ES-I3 (cell line): ENCODE data around the gene DYNLRB2.

Source experiments
- H3K36me3 ChIP-seq: 2 replicates; pipeline ENCODE4 v1.6.1; 2013; ENCODE audit warnings: mild to moderate bottlenecking, low read length, control low read depth, moderate library complexity; ENCODE audit not compliant: insufficient read depth
- H3K4me1 ChIP-seq: 2 replicates; pipeline ENCODE4 v1.6.1; 2013; ENCODE audit warnings: mild to moderate bottlenecking, control low read depth, low read length; ENCODE audit not compliant: insufficient read depth
- H3K9ac ChIP-seq: 2 replicates; pipeline ENCODE4 v1.6.1; 2013; ENCODE audit warnings: low read depth, mild to moderate bottlenecking, low read length, moderate library complexity
- H3K9me3 ChIP-seq: 2 replicates; pipeline ENCODE4 v1.6.1; 2013; ENCODE audit warnings: mild to moderate bottlenecking, low read length, moderate library complexity; ENCODE audit not compliant: control insufficient read depth, insufficient read depth

The DYNLRB2 gene

DNA sequence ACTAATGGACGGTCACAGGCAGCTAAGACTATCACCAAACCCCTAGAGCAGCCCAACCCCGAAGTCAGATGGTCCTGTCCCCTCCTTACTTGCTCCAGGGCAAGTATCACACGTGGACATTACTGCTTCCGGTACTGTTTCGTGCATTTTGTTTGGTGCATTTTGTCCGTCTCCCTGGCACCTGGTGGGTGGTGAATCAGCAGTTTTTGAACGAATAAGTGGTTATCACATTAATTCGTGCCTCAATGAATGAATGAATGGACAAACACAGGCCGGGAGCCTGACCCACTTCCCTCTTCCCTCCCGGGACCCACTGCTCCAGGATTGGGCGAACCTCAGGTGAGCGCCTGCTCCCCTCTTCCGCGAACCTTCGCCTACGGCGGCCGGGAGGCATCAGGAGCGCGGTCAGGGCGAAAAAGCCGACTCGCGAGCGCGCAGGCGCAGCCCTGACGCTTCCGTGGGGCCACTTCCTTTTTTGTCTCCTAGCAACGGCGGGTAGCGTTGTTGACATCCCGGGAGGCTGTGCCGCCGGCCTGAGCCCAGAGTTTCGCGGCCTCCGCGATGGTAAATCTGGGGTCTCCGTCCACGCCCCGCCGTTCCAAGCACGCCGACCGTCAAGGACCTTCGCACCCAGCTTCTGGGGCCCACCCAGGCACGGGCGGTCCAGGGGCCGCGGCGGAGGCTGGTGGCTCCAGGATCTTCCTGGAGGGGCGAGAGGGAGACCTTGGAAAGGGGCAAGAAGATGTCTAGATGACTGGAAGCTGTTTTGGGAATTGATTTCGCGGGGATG, at the start of gene DYNLRB2:
Gene DYNLRB2 (plus strand): TSS at position 478 of the 790 bp plus-strand sequence. CDS start 84 bp downstream, at position 562.
- peak within 1 kb of the TSS; percentile 97 for H3K9ac ChIP-seq
- no peaks in the 10 kb centered on the region for H3K9me3 ChIP-seq
- H3K36me3 ChIP-seq, result no peaks in the 10 kb centered on the region
- H3K4me1 ChIP-seq, result no peaks in the 10 kb centered on the region

GRCh38 chr16:80500116-80500859, 40.5 kb upstream of the DYNLRB2 start:
- no peaks in the 10 kb centered on the region for H3K9me3 ChIP-seq
- H3K9ac ChIP-seq, result no peak overlapping the region
- peaks cover 7% of the 10 kb centered on the region; the same call in 1 of the 2 replicates for H3K4me1 ChIP-seq
- H3K36me3 ChIP-seq, result no peaks in the 10 kb centered on the region

DNA sequence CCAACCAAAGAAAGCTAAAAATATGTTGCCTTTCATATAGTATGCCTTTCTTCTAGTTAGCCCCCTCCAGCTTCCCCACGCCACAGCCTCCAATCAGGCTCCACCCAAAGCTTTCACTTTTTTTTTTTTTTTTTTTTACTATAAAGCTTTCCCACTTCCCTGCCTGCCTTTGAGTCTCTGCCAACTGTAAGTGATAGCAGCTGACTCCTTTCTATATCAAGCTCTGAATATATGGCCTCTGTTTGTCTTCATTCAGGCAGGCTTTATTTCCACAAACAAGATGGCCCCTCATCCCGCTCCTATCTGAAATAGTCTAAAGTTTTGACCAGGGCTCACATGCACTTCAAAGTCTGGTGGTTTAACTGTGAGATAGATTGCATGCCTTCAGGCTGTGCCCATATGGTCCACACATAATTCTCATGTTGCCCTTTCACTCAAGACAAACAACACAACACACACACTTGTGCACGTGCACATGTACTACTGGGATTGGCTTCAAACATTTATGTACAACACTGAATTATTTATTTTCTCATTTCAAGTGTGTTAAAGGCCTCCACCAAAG, 39.8 kb upstream of the DYNLRB2 start:
- no peaks in the 10 kb centered on the region for H3K36me3 ChIP-seq
- H3K9ac ChIP-seq, result no peak overlapping the region
- peaks cover under 1% of the 10 kb centered on the region; the same call in 1 of the 2 replicates for H3K4me1 ChIP-seq
- H3K9me3 ChIP-seq, result no peaks in the 10 kb centered on the region

- H3K36me3 ChIP-seq, result no peaks in the 10 kb centered on the region
These were observed 37.7 kb upstream of the DYNLRB2 start for GRCh38 chr16:80503107-80503506.

DNA sequence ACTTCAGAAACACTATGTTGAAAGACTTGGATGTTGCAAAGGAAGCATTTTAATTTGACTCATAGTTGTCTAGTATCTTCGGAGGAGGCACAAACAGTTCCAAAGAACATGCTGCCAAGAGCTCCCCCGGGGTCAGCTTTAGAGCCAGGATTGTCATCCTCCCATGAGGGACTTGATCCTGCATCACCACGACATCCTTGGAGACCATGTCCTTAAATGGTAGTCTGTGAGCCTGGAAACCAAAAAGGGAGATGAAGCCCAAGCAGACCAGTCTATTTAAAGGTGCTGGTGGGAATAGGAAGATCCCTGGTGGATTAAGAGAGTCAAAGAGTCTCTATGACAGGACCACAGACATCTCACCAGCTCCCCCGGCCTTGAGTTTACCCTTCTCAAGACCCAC, 33.3 kb upstream of the DYNLRB2 start:
- no peaks in the 10 kb centered on the region for H3K9me3 ChIP-seq
- H3K36me3 ChIP-seq, result no peaks in the 10 kb centered on the region
- H3K9ac ChIP-seq, result no peak overlapping the region
- H3K4me1 ChIP-seq, result no peaks in the 10 kb centered on the region

More at GRCh38 chr16:80503107-80503506, 37.7 kb upstream of the DYNLRB2 start:
- H3K4me1 ChIP-seq, result no peaks in the 10 kb centered on the region
- H3K9ac ChIP-seq, result no peak overlapping the region
- no peaks in the 10 kb centered on the region for H3K9me3 ChIP-seq

GRCh38 chr16:80509872-80510271, 30.9 kb upstream of the DYNLRB2 start:
- Histone ChIP-seq H3K9me3 (no peaks in the 10 kb centered on the region), H3K4me1 (no peaks in the 10 kb centered on the region; the same call in 1 of the 2 replicates), H3K9ac (no peak overlapping the region), H3K36me3 (no peaks in the 10 kb centered on the region)

GRCh38 chr16:80511824-80512592, 28.8 kb upstream of the DYNLRB2 start:
- no peaks in the 10 kb centered on the region for H3K36me3 ChIP-seq
- no peak overlapping the region for H3K9ac ChIP-seq
- no peaks in the 10 kb centered on the region; the same call in 1 of the 2 replicates for H3K4me1 ChIP-seq
- H3K9me3 ChIP-seq, result no peaks in the 10 kb centered on the region

DNA sequence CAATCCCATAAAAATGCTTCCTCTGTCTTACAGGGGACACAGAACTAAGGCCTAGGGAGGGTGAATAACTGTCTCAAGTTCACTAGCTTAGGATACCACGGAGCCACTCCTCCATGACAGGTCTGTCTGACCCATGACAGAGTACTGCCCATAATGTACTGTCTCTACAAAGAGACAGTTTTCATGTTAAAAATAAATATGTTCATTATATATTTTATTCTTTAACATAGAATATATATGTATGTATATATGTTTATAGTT, 28.3 kb upstream of the DYNLRB2 start:
- H3K9me3 ChIP-seq, result no peaks in the 10 kb centered on the region
- H3K9ac ChIP-seq, result no peak overlapping the region
- H3K36me3 ChIP-seq, result no peaks in the 10 kb centered on the region
- no peaks in the 10 kb centered on the region; the same call in 1 of the 2 replicates for H3K4me1 ChIP-seq

DNA sequence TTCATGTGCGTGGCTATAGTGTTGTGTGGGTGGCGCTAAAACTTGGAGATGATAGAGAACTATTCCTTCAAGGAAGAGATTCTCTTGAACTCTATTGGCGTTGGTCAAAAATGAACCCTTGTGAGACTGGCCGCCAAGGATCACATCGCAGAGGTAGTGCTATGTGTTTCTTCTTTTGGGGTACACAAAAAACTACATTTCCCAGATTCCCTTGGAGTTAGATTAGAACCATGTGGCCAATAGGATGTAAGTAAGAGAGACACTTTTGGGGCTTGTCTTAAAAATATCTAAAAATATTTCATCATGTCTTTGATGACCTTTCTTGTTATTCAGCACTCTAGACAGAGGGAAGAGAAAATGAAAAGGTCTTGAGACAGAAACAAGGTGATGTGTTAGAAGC, 25.4 kb upstream of the DYNLRB2 start:
- Histone ChIP-seq H3K9ac (no peak overlapping the region), H3K36me3 (no peaks in the 10 kb centered on the region), H3K9me3 (no peaks in the 10 kb centered on the region), H3K4me1 (peaks cover 14% of the 10 kb centered on the region)

- no peak overlapping the region for H3K9ac ChIP-seq
- H3K36me3 ChIP-seq, result no peaks in the 10 kb centered on the region
- peaks cover 14% of the 10 kb centered on the region for H3K4me1 ChIP-seq
These were observed 22.9 kb upstream of the DYNLRB2 start for GRCh38 chr16:80517846-80518245.

DNA sequence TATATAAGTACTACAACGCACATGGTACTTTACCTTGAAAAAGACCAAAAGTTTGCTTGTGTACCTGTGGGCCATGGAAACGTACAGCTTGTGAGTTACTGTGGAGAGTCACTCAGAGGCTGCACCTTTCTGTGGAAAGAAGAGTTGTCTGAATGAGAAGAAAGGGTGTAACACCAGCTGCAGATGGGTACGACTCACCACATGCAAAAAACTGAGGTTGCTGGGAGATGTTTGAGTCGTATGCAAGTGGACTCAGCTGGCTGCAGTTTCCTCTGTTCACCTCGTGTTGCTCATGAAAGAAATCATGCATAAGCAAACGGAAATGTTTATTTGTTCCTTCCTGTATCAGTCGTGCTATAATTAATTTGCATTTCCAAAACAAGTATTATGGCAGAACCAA, 22.4 kb upstream of the DYNLRB2 start:
- Histone ChIP-seq H3K36me3 (no peaks in the 10 kb centered on the region), H3K4me1 (peaks cover 14% of the 10 kb centered on the region), H3K9me3 (no peaks in the 10 kb centered on the region), H3K9ac (no peak overlapping the region)

More at GRCh38 chr16:80517846-80518245, 22.9 kb upstream of the DYNLRB2 start:
- H3K9me3 ChIP-seq, result no peaks in the 10 kb centered on the region

- Histone ChIP-seq H3K9me3 (no peaks in the 10 kb centered on the region), H3K9ac (no peak overlapping the region), H3K4me1 (peaks cover 14% of the 10 kb centered on the region)
These were observed 21.6 kb upstream of the DYNLRB2 start for GRCh38 chr16:80519189-80519588.

DNA sequence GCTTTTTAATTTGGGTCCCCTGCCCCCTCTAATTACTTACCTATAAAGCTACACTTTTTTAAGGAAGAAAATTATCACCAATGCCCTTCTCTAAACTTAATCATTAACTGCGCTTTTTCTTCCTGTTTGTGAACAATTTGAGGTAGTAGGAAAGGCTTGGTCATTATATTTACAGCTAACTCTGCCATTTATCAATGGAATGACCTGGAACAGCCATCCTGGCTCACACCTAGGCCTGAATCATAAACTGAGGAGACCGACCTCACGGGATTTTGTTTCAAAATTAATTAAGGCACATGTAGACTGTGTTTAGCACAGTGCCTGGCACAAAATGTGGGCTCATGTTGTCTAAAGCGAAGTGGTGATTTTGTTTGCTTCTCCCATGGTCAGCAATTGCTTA, 15.4 kb upstream of the DYNLRB2 start:
- Histone ChIP-seq H3K36me3 (no peaks in the 10 kb centered on the region), H3K9me3 (no peaks in the 10 kb centered on the region), H3K9ac (no peak overlapping the region), H3K4me1 (no peaks in the 10 kb centered on the region)

More at GRCh38 chr16:80519189-80519588, 21.6 kb upstream of the DYNLRB2 start:
- no peaks in the 10 kb centered on the region for H3K36me3 ChIP-seq

GRCh38 chr16:80526418-80527061, 14.3 kb upstream of the DYNLRB2 start:
- H3K36me3 ChIP-seq, result no peaks in the 10 kb centered on the region
- no peaks in the 10 kb centered on the region for H3K9me3 ChIP-seq
- no peak overlapping the region; the same call in 1 of the 2 replicates for H3K9ac ChIP-seq
- no peaks in the 10 kb centered on the region for H3K4me1 ChIP-seq
